ENCODE data around the gene PPP2R2C. TPM values are rescaled to one million over a fixed set of nuclear protein-coding genes. Genes with fewer than 3 reads are reported as not detected.

PPP2R2C gene
- total RNA-seq, 4 donors from 2014 or later = 0.47 to 4.6 (median 1.0) TPM

- ATAC-seq = no peak
- H3K4me3 ChIP-seq = no peak overlapping the region
- peaks cover 53% of the 10 kb centered on the region for H3K27me3 ChIP-seq
- WGBS, 2 donors (ENCODE audit: low coverage in 1 of 2) = 63 to 83% methylated on average over 1 of the region's 8 CpGs
- no peaks in the 10 kb centered on the region for H3K4me1 ChIP-seq
- H3K36me3 ChIP-seq = no peaks in the 10 kb centered on the region
- peaks cover 0 to 10% (median 0%) of the 10 kb centered on the region in 3 donors for H3K9me3 ChIP-seq
- H3K27ac ChIP-seq = no peak overlapping the region
- TF ChIP-seq EP300 (IDR thresholded peaks at IDR 0.05) = no peak
- no peak for TF ChIP-seq POLR2A (IDR thresholded peaks at IDR 0.05)
- TF ChIP-seq CTCF (IDR thresholded peaks at IDR 0.05) = no peak
- no peak for TF ChIP-seq POLR2AphosphoS5 (IDR thresholded peaks at IDR 0.05)
These were observed 31.8 kb downstream of the PPP2R2C start for GRCh38 chr4:6440506-6441201.

GRCh38 chr4:6439120-6439762, 33.2 kb downstream of the PPP2R2C start:
- Histone ChIP-seq H3K9me3 (peaks cover 0 to 23% (median 0%) of the 10 kb centered on the region in 3 donors), H3K27ac (no peak overlapping the region), H3K36me3 (no peaks in the 10 kb centered on the region), H3K4me3 (no peak overlapping the region), H3K27me3 (peaks cover 41% of the 10 kb centered on the region), H3K4me1 (no peaks in the 10 kb centered on the region)
- ATAC-seq = no peak
- WGBS, 2 donors (ENCODE audit: low coverage in 1 of 2) = 54 to 85% methylated on average over 4 to 6 of the region's 6 CpGs
- TF ChIP-seq EP300 (IDR thresholded peaks at IDR 0.05) = no peak

- Histone ChIP-seq H3K27me3 (peaks cover 27% of the 10 kb centered on the region), H3K4me3 (no peak overlapping the region), H3K36me3 (no peaks in the 10 kb centered on the region), H3K4me1 (no peaks in the 10 kb centered on the region), H3K27ac (no peak overlapping the region), H3K9me3 (peaks cover 0 to 35% (median 0%) of the 10 kb centered on the region in 3 donors)
- no peak for ATAC-seq
- 37 to 68% methylated on average over 5 of the region's 5 CpGs for WGBS, 2 donors (ENCODE audit: low coverage in 1 of 2)
- no peak for TF ChIP-seq CTCF (IDR thresholded peaks at IDR 0.05)
- no peak for TF ChIP-seq EP300 (IDR thresholded peaks at IDR 0.05)
- no peak for TF ChIP-seq POLR2AphosphoS5 (IDR thresholded peaks at IDR 0.05)
- no peak for TF ChIP-seq POLR2A (IDR thresholded peaks at IDR 0.05)
These were observed 34.6 kb downstream of the PPP2R2C start for GRCh38 chr4:6437826-6438238.

- Histone ChIP-seq H3K27me3 (peaks cover 6% of the 10 kb centered on the region), H3K27ac (no peak overlapping the region), H3K4me3 (no peak overlapping the region), H3K9me3 (peaks cover 0 to 35% (median 0%) of the 10 kb centered on the region in 3 donors), H3K4me1 (no peaks in the 10 kb centered on the region), H3K36me3 (no peaks in the 10 kb centered on the region)
- TF ChIP-seq EP300 (IDR thresholded peaks at IDR 0.05) (no peak), POLR2A (IDR thresholded peaks at IDR 0.05) (no peak), CTCF (IDR thresholded peaks at IDR 0.05) (no peak), POLR2AphosphoS5 (IDR thresholded peaks at IDR 0.05) (no peak)
- no peak for ATAC-seq
These were observed 37.4 kb downstream of the PPP2R2C start for GRCh38 chr4:6435010-6435409.

GRCh38 chr4:6430927-6431326, 41.5 kb downstream of the PPP2R2C start:
- no peak overlapping the region for H3K27ac ChIP-seq
- peaks cover 0 to 28% (median 0%) of the 10 kb centered on the region in 3 donors for H3K9me3 ChIP-seq
- 20 to 44% methylated on average over 1 of the region's 4 CpGs for WGBS, 2 donors (ENCODE audit: low coverage in 1 of 2)
- peaks cover 28% of the 10 kb centered on the region for H3K27me3 ChIP-seq
- no peaks in the 10 kb centered on the region for H3K4me1 ChIP-seq
- ATAC-seq = no peak
- H3K36me3 ChIP-seq = no peaks in the 10 kb centered on the region
- TF ChIP-seq CTCF (IDR thresholded peaks at IDR 0.05) = no peak
- no peak for TF ChIP-seq POLR2A (IDR thresholded peaks at IDR 0.05)
- TF ChIP-seq EP300 (IDR thresholded peaks at IDR 0.05) = no peak
- no peak for TF ChIP-seq POLR2AphosphoS5 (IDR thresholded peaks at IDR 0.05)
- no peak overlapping the region for H3K4me3 ChIP-seq
